HT-29 (cell line): ENCODE results near the gene PRKCZ. TPM values are rescaled to one million over a fixed set of nuclear protein-coding genes. Genes with fewer than 3 reads are reported as not detected.

Experiments
- DNase-seq: peaks from one replicate; pipeline ENCODE4 v3.0.0-alpha.2; 2015; ENCODE audit warnings: low spot score
- total RNA-seq: library from RNA; depleted of rRNA; stranded (reverse); fragments of >200 nt; shearing (Covaris generic); gene quantifications from 2 replicates; pipeline ENCODE4 v1.2.3, GENCODE V29; 2014

PRKCZ gene
- total RNA-seq, 1 experiment from 2014 or later: 67.4 TPM

- no peak for DNase-seq
Observed at GRCh38 chr1:2024887-2025286, 25.3 kb upstream of the PRKCZ start.

DNA sequence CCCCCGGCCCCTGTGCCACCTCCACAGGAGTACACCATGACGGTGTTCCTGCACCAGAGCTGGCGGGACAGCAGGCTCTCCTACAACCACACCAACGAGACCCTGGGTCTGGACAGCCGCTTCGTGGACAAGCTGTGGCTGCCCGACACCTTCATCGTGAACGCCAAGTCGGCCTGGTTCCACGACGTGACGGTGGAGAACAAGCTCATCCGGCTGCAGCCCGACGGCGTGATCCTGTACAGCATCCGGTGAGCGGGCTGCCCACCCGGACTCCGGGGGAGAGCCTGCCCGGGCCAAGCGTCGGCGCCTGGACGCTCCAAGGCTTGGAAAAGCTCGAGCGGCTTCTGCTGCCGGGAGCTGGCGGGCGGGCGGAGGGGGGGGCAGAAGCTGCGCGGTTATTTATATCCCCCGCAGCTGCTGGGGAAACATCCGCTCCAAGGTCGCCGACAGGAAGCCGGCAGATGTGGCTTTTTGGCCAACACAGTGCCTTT lies 24.7 kb upstream of the PRKCZ start:
- no peak for DNase-seq

DNA sequence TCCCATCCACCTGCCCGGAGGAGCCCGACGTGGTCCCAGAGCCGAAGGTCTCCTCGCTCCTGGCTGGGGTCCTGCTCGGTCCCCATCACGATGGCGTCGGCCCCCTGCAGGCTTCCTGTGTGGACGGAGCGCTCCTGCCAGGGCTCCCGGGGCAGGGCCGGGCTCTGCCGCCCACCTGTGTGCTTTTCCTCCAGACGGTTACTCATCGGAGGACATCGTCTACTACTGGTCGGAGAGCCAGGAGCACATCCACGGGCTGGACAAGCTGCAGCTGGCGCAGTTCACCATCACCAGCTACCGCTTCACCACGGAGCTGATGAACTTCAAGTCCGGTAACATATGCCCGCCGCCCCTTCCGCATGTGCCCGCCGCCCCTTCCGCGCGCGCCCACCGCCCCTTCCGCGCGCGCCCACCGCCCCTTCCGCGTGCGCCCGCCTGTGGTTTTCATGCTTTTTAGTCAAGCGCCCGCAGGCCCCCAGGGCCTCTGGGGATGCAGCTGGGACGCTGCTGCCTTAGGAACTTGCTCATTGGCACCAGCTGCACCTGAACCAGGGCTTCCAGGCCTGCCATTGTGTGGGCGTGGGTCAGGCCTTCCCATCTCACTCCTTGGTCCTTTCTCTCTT lies 22.1 kb upstream of the PRKCZ start:
- no peak for DNase-seq

- DNase-seq: no peak
Observed at GRCh38 chr1:2028870-2029560, 21.2 kb upstream of the PRKCZ start.

GRCh38 chr1:2029561-2029960 lies 20.6 kb upstream of the PRKCZ start:
- DNase-seq: no peak

DNA sequence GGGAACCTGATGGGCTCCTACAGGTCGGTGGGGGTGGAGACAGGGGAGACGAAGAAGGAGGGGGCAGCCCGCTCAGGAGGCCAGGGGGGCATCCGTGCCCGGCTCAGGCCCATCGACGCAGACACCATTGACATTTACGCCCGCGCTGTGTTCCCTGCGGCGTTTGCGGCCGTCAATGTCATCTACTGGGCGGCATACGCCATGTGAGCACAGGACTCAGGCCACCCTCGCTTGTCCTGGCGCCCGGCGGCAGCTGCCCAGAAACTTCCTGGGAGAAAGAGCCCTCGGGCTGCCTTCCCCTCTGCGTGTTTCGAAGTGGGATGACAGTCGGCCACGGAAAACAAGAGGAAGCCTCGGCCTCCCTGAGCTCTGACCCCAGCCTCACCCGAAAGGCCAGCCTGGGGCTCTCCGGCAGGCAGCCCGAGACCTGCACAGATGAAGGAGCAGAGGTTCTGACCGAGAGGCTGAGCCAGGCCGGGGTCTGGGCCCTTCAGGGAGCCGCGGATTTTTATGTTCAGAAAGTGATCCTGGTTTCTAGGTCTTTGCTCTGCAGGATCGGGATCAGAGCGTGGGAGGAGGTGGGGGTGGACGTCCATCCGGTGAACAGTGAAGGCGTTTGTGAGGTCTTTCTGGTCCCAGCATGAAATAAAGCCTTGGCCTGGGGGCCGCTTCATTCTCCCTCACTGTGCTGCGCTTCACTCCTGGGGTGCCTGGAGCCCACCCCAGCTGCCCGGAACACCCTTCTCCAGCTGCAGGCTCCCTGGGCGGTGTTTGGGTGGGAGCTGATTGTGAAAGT lies 19.9 kb upstream of the PRKCZ start:
- DNase-seq: no peak

GRCh38 chr1:2031546-2032540 lies 18.4 kb upstream of the PRKCZ start:
- no peak for DNase-seq

- no peak for DNase-seq
Observed at GRCh38 chr1:2032737-2033136, 17.5 kb upstream of the PRKCZ start.

- DNase-seq: no peak
Observed at GRCh38 chr1:2033165-2033564, 17.0 kb upstream of the PRKCZ start.

- DNase-seq: no peak
Observed at GRCh38 chr1:2036287-2036686, 13.9 kb upstream of the PRKCZ start.

GRCh38 chr1:2037314-2037979 lies 12.8 kb upstream of the PRKCZ start:
- no peak for DNase-seq

- DNase-seq: no peak
Observed at GRCh38 chr1:2038229-2038628, 12.0 kb upstream of the PRKCZ start.

DNA sequence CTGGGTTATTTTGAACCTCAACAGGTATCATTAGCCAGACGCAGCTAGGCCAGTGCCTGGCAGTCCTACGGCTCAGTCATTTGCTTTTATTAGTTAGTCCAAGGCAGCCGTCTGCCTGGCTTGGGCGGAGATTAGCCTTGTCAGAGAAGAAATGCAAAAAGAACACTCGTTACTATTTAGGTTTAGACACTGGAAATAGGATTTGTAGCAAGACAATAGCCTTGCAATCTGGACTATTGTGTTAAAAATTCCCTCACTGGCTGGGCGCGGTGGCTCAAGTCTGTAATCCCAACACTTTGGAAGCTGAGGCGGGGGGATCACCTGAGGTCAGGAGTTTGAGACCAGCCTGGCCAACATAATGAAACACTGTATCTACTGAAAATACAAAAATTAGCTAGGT lies 11.0 kb upstream of the PRKCZ start:
- no peak for DNase-seq

DNA sequence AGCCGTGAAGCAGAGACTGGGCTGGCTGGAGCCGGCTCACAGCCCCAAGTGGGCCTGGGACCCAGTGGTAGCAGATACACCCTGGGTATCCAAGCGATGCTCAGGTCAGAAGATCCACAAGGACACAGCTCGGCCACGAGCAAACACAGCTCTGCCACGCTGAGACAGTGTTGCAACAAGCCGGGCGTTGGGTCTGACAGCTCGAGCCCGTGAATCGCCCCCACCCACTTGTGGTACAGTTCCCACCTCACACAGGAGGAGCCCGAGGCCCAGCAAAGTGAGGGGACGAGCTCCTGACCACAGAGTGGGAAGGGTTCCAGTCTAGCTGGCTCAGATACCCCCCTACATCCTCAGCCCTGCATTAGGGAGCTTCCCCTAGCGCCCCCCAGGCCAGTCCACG lies 8.9 kb upstream of the PRKCZ start:
- no peak for DNase-seq

DNA sequence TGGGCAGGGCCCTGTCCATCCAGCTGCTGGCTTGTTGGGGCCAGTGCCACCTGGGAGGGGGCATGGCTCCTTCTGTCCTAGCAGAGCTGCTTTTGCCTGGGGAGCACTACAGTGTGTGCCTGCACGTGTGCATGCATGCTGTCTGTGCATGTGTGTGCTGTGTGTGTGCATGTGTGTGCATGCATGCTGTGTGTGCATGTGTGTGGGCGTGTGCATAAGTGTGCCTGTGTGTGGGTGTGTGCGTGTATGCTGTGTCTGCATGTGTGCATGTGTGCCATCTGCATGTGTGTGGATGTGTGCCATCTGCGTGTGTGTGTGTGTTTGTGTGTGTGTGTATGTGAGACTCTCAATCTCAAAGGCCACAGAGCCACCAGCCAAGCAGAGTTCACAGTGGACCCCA lies 8.3 kb upstream of the PRKCZ start:
- DNase-seq: no peak

GRCh38 chr1:2042830-2043773 lies 7.1 kb upstream of the PRKCZ start:
- DNase-seq: peak; percentile 20

GRCh38 chr1:2043886-2044285 lies 6.3 kb upstream of the PRKCZ start:
- DNase-seq: no peak

GRCh38 chr1:2044510-2045319 lies 5.5 kb upstream of the PRKCZ start:
- peak; percentile 47 for DNase-seq
